IPS-18a (cell line): Measurements from ENCODE around the gene SELENOH.
A peak's percentile ranks its signal among the peaks of the same experiment; 100 is the strongest.

Experiments used
- H3K27ac ChIP-seq: one replicate; pipeline ENCODE4 v1.5.1; 2013; ENCODE audit warnings: low read length
- H3K27me3 ChIP-seq: one replicate; pipeline ENCODE4 v1.6.1; 2013; ENCODE audit warnings: mild to moderate bottlenecking, low read length; ENCODE audit not compliant: control insufficient read depth, insufficient read depth
- H3K36me3 ChIP-seq: one replicate; pipeline ENCODE4 v1.6.1; 2013; ENCODE audit warnings: low read depth, low read length; ENCODE audit not compliant: control insufficient read depth
- H3K4me1 ChIP-seq: one replicate; pipeline ENCODE4 v1.6.1; 2013; ENCODE audit warnings: low read depth, low read length; ENCODE audit not compliant: control insufficient read depth
- H3K4me3 ChIP-seq: one replicate; pipeline ENCODE4 v1.5.1; 2013; ENCODE audit warnings: low read length
- H3K9ac ChIP-seq: one replicate; pipeline ENCODE4 v1.6.1; 2013; ENCODE audit warnings: mild to moderate bottlenecking, low read length, moderate library complexity
- H3K9me3 ChIP-seq: one replicate; pipeline ENCODE4 v1.6.1; 2013; ENCODE audit warnings: low read depth, low read length; ENCODE audit not compliant: control insufficient read depth

The SELENOH gene

DNA sequence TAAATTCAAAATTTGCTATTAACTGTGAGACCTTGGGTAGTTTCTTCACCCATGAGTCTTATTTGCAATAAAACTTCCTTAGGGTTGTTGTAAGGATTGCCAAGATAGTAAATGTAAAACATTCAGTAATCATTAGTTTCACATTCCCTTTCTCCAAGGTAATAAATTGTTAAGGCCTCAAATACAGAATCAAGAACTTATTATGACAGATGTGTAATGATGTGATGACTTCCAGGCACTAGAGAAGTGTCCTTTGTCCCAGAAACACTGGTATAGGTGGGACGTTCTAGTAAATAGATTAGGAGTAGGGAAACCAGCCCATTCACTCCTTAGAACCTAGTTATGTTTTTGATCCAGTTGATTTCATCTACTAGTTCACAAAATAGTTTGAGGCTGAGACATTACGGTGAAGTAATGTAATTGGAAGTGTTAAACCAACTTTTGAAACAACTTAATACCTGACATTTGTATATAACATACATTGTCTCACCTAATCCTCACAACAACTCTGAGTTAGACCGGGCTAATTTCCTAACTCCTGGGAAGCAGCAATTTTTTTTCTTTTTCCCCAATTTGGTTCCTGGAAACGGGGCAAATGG is 45.8 kb downstream of the SELENOH start:
- no peaks in the 10 kb centered on the region for H3K9me3 ChIP-seq
- no peak overlapping the region for H3K9ac ChIP-seq
- H3K4me1 ChIP-seq: peaks cover 21% of the 10 kb centered on the region

DNA sequence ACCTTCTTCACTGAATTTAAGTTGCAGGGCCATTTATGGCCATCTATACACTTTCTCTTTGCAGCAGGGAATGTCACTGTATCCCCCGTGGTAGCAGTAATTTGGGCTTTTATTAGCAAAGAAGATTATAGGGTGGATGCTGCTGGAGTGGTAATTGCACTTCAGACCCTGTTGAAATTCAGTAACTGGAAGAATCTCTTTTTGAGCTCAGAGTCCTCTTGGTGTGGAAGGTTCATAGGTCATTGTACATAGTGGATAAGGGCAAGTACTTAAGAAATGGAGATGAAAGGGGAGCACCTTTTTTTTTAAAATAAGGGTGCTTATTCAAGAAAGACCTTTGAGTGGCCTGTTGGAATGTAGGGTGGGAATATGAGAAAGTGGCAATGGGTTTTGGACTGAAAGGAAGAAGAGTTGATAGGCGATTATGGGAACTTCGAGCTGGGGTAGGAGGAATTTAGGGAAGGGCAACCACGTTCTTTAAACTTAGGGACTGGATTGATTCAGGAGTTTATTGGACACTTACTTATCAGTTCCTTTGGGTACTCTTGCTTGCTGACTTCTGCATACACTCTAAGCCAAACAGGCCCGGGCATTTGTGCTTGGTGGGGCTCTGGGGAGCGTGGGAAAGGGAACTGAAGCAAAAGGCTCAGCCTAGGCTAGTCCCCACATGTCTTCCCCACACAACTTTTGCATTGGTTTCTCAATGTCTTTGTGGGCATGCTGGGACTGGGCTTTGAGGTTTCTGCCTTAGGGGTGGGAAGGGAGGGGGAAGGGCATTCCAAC is 46.8 kb downstream of the SELENOH start:
- peak overlapping the region; percentile 75 for H3K27ac ChIP-seq

More for the DNA sequence above, 45.8 kb downstream of the SELENOH start:
- Histone ChIP-seq H3K27ac (no peak overlapping the region), H3K36me3 (peaks cover 13% of the 10 kb centered on the region), H3K27me3 (no peaks in the 10 kb centered on the region), H3K4me3 (no peak overlapping the region)

DNA sequence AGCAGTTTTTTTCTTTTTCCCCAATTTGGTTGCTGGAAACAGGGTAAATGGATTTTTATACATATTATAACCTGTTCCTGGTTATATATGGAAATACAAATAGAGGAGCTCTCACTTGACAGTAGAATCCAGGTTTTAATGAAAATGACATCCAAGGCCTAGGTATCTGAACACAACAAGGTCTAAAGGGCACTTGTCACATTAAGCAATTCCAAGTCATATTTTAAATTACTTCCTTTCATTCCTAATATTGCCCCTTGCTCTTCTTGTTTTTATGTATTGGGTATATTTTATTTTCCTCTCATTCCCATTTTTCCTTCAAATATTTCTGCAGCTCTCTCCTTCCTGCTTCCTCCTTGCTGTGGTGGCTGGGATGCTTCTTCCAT is 47.4 kb downstream of the SELENOH start:
- peaks cover 17% of the 10 kb centered on the region for H3K36me3 ChIP-seq
- no peak overlapping the region for H3K4me3 ChIP-seq
- H3K4me1 ChIP-seq: peaks cover 20% of the 10 kb centered on the region
- H3K9me3 ChIP-seq: no peaks in the 10 kb centered on the region
- H3K27ac ChIP-seq: no peak overlapping the region
- no peak overlapping the region for H3K9ac ChIP-seq
- H3K27me3 ChIP-seq: no peaks in the 10 kb centered on the region

More for the DNA sequence above, 46.8 kb downstream of the SELENOH start:
- no peaks in the 10 kb centered on the region for H3K9me3 ChIP-seq
- H3K27me3 ChIP-seq: no peaks in the 10 kb centered on the region
- H3K4me1 ChIP-seq: peaks cover 20% of the 10 kb centered on the region
- H3K36me3 ChIP-seq: peaks cover 16% of the 10 kb centered on the region
- no peak overlapping the region for H3K4me3 ChIP-seq
- peak overlapping the region; percentile 33 for H3K9ac ChIP-seq

DNA sequence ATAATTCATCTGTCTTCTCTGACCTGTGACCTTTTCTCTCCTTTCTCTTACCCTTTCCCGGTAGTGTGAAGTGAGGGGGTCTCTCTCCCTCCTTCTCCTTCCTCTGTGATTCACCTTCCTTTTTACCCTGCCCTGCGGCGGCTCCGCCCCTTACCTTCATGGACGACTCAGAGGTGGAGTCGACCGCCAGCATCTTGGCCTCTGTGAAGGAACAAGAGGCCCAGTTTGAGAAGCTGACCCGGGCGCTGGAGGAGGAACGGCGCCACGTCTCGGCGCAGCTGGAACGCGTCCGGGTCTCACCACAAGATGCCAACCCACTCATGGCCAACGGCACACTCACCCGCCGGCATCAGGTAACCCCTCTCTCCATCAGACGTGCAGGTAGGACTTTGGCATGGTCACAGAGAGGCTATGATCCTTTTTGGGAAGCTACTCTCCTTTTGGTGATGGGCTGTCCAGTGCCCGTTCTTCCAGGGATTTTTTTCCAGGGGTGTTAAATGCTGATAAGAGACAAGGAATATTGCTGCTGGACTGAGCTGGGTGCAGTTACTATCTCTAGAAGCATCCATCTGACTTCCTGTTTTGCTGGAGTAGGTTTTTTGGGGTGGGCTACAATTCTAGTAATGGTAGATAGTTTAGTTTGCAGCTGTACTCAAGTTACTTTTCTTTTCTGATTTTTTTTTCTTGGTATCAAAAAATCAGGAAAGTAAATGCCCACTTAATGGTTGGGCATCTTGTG is 50.2 kb downstream of the SELENOH start:
- peaks cover 33% of the 10 kb centered on the region for H3K36me3 ChIP-seq
- H3K9ac ChIP-seq: no peak overlapping the region
- no peak overlapping the region for H3K27ac ChIP-seq
- H3K27me3 ChIP-seq: no peaks in the 10 kb centered on the region
- H3K4me1 ChIP-seq: peaks cover 20% of the 10 kb centered on the region
- no peak overlapping the region for H3K4me3 ChIP-seq
- H3K9me3 ChIP-seq: no peaks in the 10 kb centered on the region

DNA sequence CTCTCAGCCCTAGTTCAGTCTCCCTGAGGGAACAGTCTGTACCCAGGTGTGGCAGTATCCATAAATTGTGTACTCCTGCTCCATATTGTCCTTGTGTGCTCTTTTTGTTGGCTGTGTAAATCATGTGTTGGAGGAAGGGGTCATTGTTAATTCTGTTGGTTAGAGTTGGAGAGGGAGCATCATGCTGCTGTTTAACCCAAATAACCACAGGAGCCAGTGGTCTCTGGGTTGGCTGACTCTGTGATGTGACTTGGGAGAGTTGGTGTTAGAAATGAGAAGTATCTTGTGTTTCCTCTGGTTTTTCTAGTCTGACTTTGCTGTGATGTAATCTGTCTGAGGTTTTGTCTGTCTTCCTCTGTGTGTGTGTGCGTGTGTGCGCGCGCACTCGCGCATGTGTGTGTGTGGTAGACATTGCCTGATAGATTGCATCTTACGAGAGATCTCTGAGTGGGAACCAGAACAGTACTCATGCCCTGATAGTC is 50.8 kb downstream of the SELENOH start:
- Histone ChIP-seq H3K36me3 (peaks cover 37% of the 10 kb centered on the region), H3K9me3 (no peaks in the 10 kb centered on the region), H3K27ac (no peak overlapping the region), H3K4me1 (peaks cover 17% of the 10 kb centered on the region), H3K4me3 (no peak overlapping the region), H3K9ac (no peak overlapping the region), H3K27me3 (no peaks in the 10 kb centered on the region)

DNA sequence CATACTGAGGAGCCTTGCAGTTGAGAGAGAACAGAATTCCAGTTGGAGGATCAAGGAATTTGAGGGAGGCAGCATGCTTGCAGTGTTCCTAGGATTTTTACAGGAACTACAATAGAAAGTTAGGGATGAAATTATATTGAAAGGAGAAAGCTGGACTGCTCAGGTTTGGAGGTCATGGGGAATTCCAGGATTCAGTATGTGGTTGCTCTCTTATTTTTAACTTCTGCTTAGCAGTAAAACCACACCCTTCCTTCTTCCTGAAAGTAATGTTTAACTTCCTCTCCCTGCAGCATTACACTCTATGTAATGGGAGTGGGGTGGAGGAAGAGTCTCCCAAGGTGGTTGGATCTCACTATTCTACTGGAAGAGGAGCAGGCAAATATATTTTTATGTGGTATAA is 51.6 kb downstream of the SELENOH start:
- peaks cover 39% of the 10 kb centered on the region for H3K36me3 ChIP-seq
- H3K27me3 ChIP-seq: no peaks in the 10 kb centered on the region
- no peaks in the 10 kb centered on the region for H3K9me3 ChIP-seq
- H3K4me1 ChIP-seq: peaks cover 9% of the 10 kb centered on the region
- no peak overlapping the region for H3K4me3 ChIP-seq
- H3K9ac ChIP-seq: no peak overlapping the region
- H3K27ac ChIP-seq: no peak overlapping the region
